Natural killer cell (primary cell): Measurements from ENCODE around the gene NTM. TPM values are rescaled to one million over a fixed set of nuclear protein-coding genes. Genes with fewer than 3 reads are reported as not detected.

ENCODE experiments used
- ATAC-seq, 3 donors: fragments of 150-1000 bp in 2 of 3; fragments of 200-7000 bp in 1 of 3; cut with Tn5 transposase; 1 replicate in 1 of 3; 2 replicates in 2 of 3; pipeline ENCODE4 v1.10.0; 2021; ENCODE audit warnings: mild to moderate bottlenecking in 2 of 3, moderate library complexity in 2 of 3
- DNase-seq, 2 donors: peaks; one replicate each; pipeline versions ENCODE4 v3.0.0 to v3.0.0-alpha.2; 2013 to 2021; ENCODE audit warnings: mixed read lengths in 1 of 2
- H3K27ac ChIP-seq: one replicate; pipeline ENCODE4 v1.5.1; 2013; ENCODE audit warnings: mild to moderate bottlenecking, low read length
- H3K27me3 ChIP-seq: one replicate; pipeline ENCODE4 v1.6.1; 2013; ENCODE audit warnings: low read length; ENCODE audit not compliant: control insufficient read depth, insufficient read depth
- H3K36me3 ChIP-seq: one replicate; pipeline ENCODE4 v1.6.1; 2013; ENCODE audit warnings: low read length; ENCODE audit not compliant: control insufficient read depth, insufficient read depth
- H3K4me1 ChIP-seq: one replicate; pipeline ENCODE4 v1.6.1; 2013; ENCODE audit warnings: low read length; ENCODE audit not compliant: control insufficient read depth, insufficient read depth
- H3K4me3 ChIP-seq: one replicate; pipeline ENCODE4 v1.5.1; 2013; ENCODE audit warnings: low read length
- H3K9me3 ChIP-seq: one replicate; pipeline ENCODE4 v1.6.1; 2013; ENCODE audit warnings: low read length; ENCODE audit not compliant: control insufficient read depth, insufficient read depth
- H3K27ac Mint-ChIP-seq, 2 donors: one replicate each; pipeline ENCODE4 v1.8.0; 2022; ENCODE audit warnings: mild to moderate bottlenecking in 2 of 2, mixed read lengths in 2 of 2, moderate library complexity in 1 of 2
- H3K27me3 Mint-ChIP-seq, 2 donors: one replicate each; pipeline ENCODE4 v1.8.0; 2022; ENCODE audit warnings: low read depth in 2 of 2, mixed read lengths in 2 of 2
- H3K36me3 Mint-ChIP-seq: one replicate; pipeline ENCODE4 v1.8.0; 2022; ENCODE audit warnings: mixed read lengths
- H3K4me1 Mint-ChIP-seq, 2 donors: one replicate each; pipeline ENCODE4 v1.8.0; 2022; ENCODE audit warnings: mixed read lengths in 2 of 2
- H3K4me3 Mint-ChIP-seq: one replicate; pipeline ENCODE4 v1.8.0; 2022; ENCODE audit warnings: mild to moderate bottlenecking, moderate library complexity, mixed read lengths
- H3K9me3 Mint-ChIP-seq, 2 donors: one replicate each; pipeline ENCODE4 v1.8.0; 2022; ENCODE audit warnings: mixed read lengths in 2 of 2
- CTCF ChIP-seq: fragments of 200-600 bp; IDR thresholded peaks from one replicate; pipeline ENCODE4 v1.8.0; 2022; ENCODE audit warnings: antibody characterized with exemption
- WGBS: methylation state at CpG from one replicate; pipeline ENCODE4 v1.1.7; 2013; ENCODE audit warnings: missing lambda C conversion rate; ENCODE audit not compliant: insufficient coverage; 5-methylcytosine and 5-hydroxymethylcytosine counted together
- intact Hi-C: fragments of 100-400 bp; cut with micrococcal nuclease; formaldehyde crosslinking; loops from one replicate; pipeline ENCODE4 v1.14.2; 2022
- total RNA-seq, 4 donors: library from RNA; stranded (reverse); fragments of 120-200 nt in 1 of 4; gene quantifications; one replicate each; pipeline versions ENCODE4 v1.2.3 to v1.2.4, GENCODE V29; 2013 to 2022

NTM gene
- total RNA-seq, 3 donors from 2014 or later (not counting 1 experiment from before 2014, with no cell fraction given) = not detected

DNA sequence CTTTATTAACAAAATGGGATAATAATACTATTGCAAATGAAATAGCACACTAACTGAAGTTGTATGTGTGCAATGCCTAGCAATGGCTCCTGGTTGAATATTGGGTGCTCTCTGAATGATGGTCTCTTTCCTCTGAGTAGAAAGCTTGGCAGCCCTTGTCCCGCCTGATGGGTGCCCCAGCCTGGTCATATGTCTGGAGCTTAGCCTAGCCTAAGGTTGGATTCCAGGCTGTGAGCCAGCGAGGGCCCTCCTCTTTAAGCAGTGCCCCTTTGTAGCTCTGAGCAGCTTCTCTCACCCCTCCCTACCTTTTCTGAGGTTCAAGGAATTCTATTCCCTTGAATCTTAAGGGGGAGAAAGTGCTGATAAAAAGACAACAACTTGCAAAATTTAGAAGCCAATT, 499.9 kb downstream of the NTM start:
- Histone ChIP-seq H3K27me3 (no peaks in the 10 kb centered on the region), H3K4me3 (no peak overlapping the region), H3K4me1 (no peaks in the 10 kb centered on the region), H3K36me3 (no peaks in the 10 kb centered on the region), H3K9me3 (no peaks in the 10 kb centered on the region), H3K27ac (no peak overlapping the region)
- TF ChIP-seq CTCF = no peak
- intact Hi-C loops = no loop called here
- no peak overlapping the region for H3K4me3 Mint-ChIP-seq
- no peak for ATAC-seq
- WGBS = 77% methylated on average over 2 of the region's 2 CpGs
- H3K4me1 Mint-ChIP-seq = no peaks in the 10 kb centered on the region
- no peaks in the 10 kb centered on the region for H3K36me3 Mint-ChIP-seq
- DNase-seq = no peak
- H3K27ac Mint-ChIP-seq = no peak overlapping the region
- peaks cover 0 to 2% of the 10 kb centered on the region in 2 donors for H3K27me3 Mint-ChIP-seq
- peaks cover 5 to 10% of the 10 kb centered on the region in 2 donors for H3K9me3 Mint-ChIP-seq

DNA sequence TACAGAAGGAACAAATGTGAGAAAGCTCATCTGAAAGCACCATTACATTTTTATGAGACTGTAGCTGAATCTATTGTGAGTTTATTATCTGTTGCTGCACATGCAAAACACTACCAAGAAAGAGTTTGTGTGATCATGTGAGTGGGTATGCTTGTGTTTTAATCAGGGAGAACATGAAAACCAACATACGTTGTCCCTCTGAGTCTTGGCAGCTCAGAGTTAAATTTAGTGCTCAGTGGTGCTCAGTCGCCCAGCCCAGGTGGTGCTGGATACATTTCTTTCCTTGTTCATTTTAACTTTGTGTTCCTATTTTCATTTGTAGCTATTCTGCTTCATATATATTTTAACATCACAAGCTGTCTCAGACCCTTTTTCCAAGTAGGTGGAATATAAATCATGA, 500.6 kb downstream of the NTM start:
- DNase-seq (no peak), ATAC-seq (no peak)
- H3K9me3 Mint-ChIP-seq = peaks cover 3 to 7% of the 10 kb centered on the region in 2 donors
- no peaks in the 10 kb centered on the region for H3K4me1 ChIP-seq
- H3K27me3 ChIP-seq = no peaks in the 10 kb centered on the region
- TF ChIP-seq CTCF = no peak
- H3K9me3 ChIP-seq = no peaks in the 10 kb centered on the region
- no peaks in the 10 kb centered on the region for H3K36me3 Mint-ChIP-seq
- no peaks in the 10 kb centered on the region for H3K36me3 ChIP-seq
- 70% methylated on average over 2 of the region's 2 CpGs for WGBS
- intact Hi-C loops = no loop called here
- no peak overlapping the region for H3K4me3 Mint-ChIP-seq
- H3K27ac Mint-ChIP-seq = no peak overlapping the region
- H3K4me3 ChIP-seq = no peak overlapping the region
- peaks cover 0 to 2% of the 10 kb centered on the region in 2 donors for H3K27me3 Mint-ChIP-seq
- no peaks in the 10 kb centered on the region for H3K4me1 Mint-ChIP-seq
- no peak overlapping the region for H3K27ac ChIP-seq

DNA sequence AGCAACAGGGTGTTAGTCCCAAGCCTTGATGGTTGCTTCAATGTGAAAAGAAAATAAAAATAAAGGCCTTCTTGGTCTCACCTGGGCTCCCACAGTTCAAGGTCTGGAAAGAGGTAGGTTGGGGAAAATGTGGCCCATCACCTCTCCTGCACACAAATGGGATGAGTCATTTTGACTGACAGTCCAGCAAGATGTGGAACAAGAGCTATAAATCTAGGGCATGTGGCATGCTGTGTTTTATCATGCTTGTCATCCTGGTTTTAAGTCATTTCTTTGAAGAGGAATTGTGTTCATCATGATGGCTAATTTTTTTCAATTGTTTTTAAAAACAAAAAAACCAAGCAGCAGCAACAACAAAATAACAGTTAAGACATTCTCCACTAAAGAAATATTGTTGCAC, 503.7 kb downstream of the NTM start:
- Mint-ChIP-seq H3K27ac (no peak overlapping the region), H3K36me3 (no peaks in the 10 kb centered on the region), H3K4me1 (no peaks in the 10 kb centered on the region), H3K27me3 (no peaks in the 10 kb centered on the region), H3K4me3 (no peak overlapping the region), H3K9me3 (no peaks in the 10 kb centered on the region)
- ATAC-seq (no peak), DNase-seq (no peak)
- Histone ChIP-seq H3K27me3 (no peaks in the 10 kb centered on the region), H3K36me3 (no peaks in the 10 kb centered on the region), H3K4me1 (no peaks in the 10 kb centered on the region), H3K9me3 (no peaks in the 10 kb centered on the region), H3K4me3 (no peak overlapping the region), H3K27ac (no peak overlapping the region)
- intact Hi-C loops = no loop called here
- no peak for TF ChIP-seq CTCF

DNA sequence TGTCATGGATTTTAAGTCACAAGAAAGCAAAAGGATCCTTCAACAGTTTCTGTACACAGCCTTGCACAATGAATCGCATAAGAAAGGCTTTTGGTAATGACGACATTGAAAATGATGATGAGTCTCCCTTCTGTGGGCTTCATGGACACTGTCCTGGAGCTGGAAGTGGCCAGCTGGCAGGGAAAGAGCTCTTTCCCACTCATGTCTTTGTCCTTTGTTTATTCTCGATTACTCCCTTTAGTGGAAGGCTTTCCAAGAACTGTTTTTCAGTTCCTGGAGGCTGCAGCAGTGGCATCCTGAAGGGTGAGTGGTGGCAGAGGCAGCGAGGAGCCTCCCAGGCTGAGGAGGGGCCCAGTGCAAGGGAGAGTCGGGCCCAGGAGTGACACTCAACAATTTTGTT, 505.2 kb downstream of the NTM start:
- intact Hi-C loops = no loop called here

More for the DNA sequence above, 505.2 kb downstream of the NTM start:
- H3K27ac ChIP-seq = no peak overlapping the region
- DNase-seq (no peak), ATAC-seq (no peak)
- TF ChIP-seq CTCF = no peak
- Mint-ChIP-seq H3K36me3 (no peaks in the 10 kb centered on the region), H3K9me3 (no peaks in the 10 kb centered on the region), H3K27ac (no peak overlapping the region), H3K4me3 (no peak overlapping the region), H3K27me3 (no peaks in the 10 kb centered on the region), H3K4me1 (no peaks in the 10 kb centered on the region)
- no peaks in the 10 kb centered on the region for H3K27me3 ChIP-seq
- 77% methylated on average over 5 of the region's 5 CpGs for WGBS
- no peaks in the 10 kb centered on the region for H3K9me3 ChIP-seq
- no peak overlapping the region for H3K4me3 ChIP-seq
- H3K4me1 ChIP-seq = no peaks in the 10 kb centered on the region
- H3K36me3 ChIP-seq = no peaks in the 10 kb centered on the region
